Loucy (cell line): ENCODE data around the gene SPATA32.
A peak's percentile ranks its signal among the peaks of the same experiment; 100 is the strongest.

Experiments
- H2AFZ ChIP-seq: fragments of 200-600 bp; sonication (generic); 2 replicates; pipeline ENCODE4 v1.6.0; 2016; ENCODE audit warnings: antibody characterized with exemption, mild to moderate bottlenecking, low read length, moderate library complexity
- H3F3A ChIP-seq: fragments of 200-600 bp; 2 replicates; pipeline ENCODE4 v1.6.0; 2016; ENCODE audit warnings: antibody characterized with exemption, low read depth, mild to moderate bottlenecking
- H3K27me3 ChIP-seq: fragments of 200-600 bp; sonication (generic); 2 replicates; pipeline ENCODE4 v1.6.1; 2014; ENCODE audit warnings: low read length, mild to moderate bottlenecking; ENCODE audit not compliant: insufficient read depth, poor library complexity, severe bottlenecking
- H3K36me3 ChIP-seq: fragments of 200-600 bp; sonication (generic); 2 replicates; pipeline ENCODE4 v1.6.1; 2016; ENCODE audit warnings: low read length; ENCODE audit not compliant: insufficient read depth
- H3K4me1 ChIP-seq: fragments of 200-600 bp; sonication (generic); 2 replicates; pipeline ENCODE4 v1.5.1; 2014; ENCODE audit warnings: low read length, mild to moderate bottlenecking; ENCODE audit not compliant: insufficient read depth, poor library complexity, severe bottlenecking
- H3K4me2 ChIP-seq: fragments of 200-600 bp; sonication (generic); 2 replicates; pipeline ENCODE4 v1.6.0; 2014; ENCODE audit warnings: antibody characterized with exemption, low read length, low read depth, mild to moderate bottlenecking; ENCODE audit not compliant: poor library complexity, severe bottlenecking
- H3K4me3 ChIP-seq: fragments of 200-600 bp; sonication (generic); 2 replicates; pipeline ENCODE4 v1.5.1; 2014; ENCODE audit warnings: low read length, mild to moderate bottlenecking, mixed read lengths; ENCODE audit not compliant: poor library complexity, severe bottlenecking
- H3K79me2 ChIP-seq: fragments of 200-600 bp; sonication (generic); 2 replicates; pipeline ENCODE4 v1.6.1; 2014; ENCODE audit warnings: low read length; ENCODE audit not compliant: insufficient read depth
- H3K9ac ChIP-seq: fragments of 200-600 bp; sonication (generic); 2 replicates; pipeline ENCODE4 v1.6.0; 2014; ENCODE audit warnings: mild to moderate bottlenecking, low read depth, low read length, moderate library complexity; ENCODE audit not compliant: poor library complexity, severe bottlenecking
- H3K9me2 ChIP-seq: fragments of 200-600 bp; sonication (generic); replicated peaks from 2 replicates; pipeline ENCODE4 v1.6.1; 2016; ENCODE audit warnings: low read depth, low read length, mixed read lengths
- H3K9me3 ChIP-seq: fragments of 200-600 bp; sonication (generic); 2 replicates; pipeline ENCODE4 v1.6.1; 2014; ENCODE audit warnings: mild to moderate bottlenecking, antibody characterized with exemption, low read length, low read depth; ENCODE audit not compliant: insufficient read depth
- H4K20me1 ChIP-seq: fragments of 200-600 bp; sonication (generic); 2 replicates; pipeline ENCODE4 v1.6.0; 2014; ENCODE audit warnings: antibody characterized with exemption, low read length, mild to moderate bottlenecking; ENCODE audit not compliant: insufficient read depth, poor library complexity, severe bottlenecking
- CTCF ChIP-seq: fragments of 200-600 bp; sonication (generic); conservative IDR thresholded peaks from 2 replicates; pipeline ENCODE4 v1.5.1; 2014; ENCODE audit warnings: mild to moderate bottlenecking, antibody characterized with exemption, low read length
- EZH2phosphoT487 ChIP-seq: fragments of 200-600 bp; IDR thresholded peaks from 2 replicates; pipeline ENCODE4 v1.6.1; 2018; ENCODE audit warnings: antibody characterized with exemption, mild to moderate bottlenecking, moderate library complexity, borderline replicate concordance

SPATA32 gene

GRCh38 chr17:45226576-45226975, 35.3 kb downstream of the SPATA32 start:
- peak overlapping the region; percentile 87 for H3K4me2 ChIP-seq
- peaks cover 4% of the 10 kb centered on the region for H3F3A ChIP-seq
- peaks cover 35% of the 10 kb centered on the region for H4K20me1 ChIP-seq
- peaks cover 96% of the 10 kb centered on the region for H3K79me2 ChIP-seq
- no peaks in the 10 kb centered on the region for H3K9me2 ChIP-seq
- peak overlapping the region; percentile 99 for H3K9ac ChIP-seq
- H3K4me1 ChIP-seq, result peaks cover 76% of the 10 kb centered on the region
- no peaks in the 10 kb centered on the region for H3K36me3 ChIP-seq
- H2AFZ ChIP-seq, result no peak overlapping the region
- no peaks in the 10 kb centered on the region for H3K27me3 ChIP-seq
- no peaks in the 10 kb centered on the region for H3K9me3 ChIP-seq
- TF ChIP-seq CTCF (no peak), EZH2phosphoT487 (no peak)
- peak overlapping the region; percentile 87 for H3K4me3 ChIP-seq

- H4K20me1 ChIP-seq, result peaks cover 31% of the 10 kb centered on the region
- H3K9me2 ChIP-seq, result no peaks in the 10 kb centered on the region
- peaks cover 96% of the 10 kb centered on the region for H3K79me2 ChIP-seq
- no peaks in the 10 kb centered on the region for H3K27me3 ChIP-seq
- peaks cover 4% of the 10 kb centered on the region for H3F3A ChIP-seq
- no peaks in the 10 kb centered on the region for H3K9me3 ChIP-seq
- H3K4me2 ChIP-seq, result peak overlapping the region; percentile 87
- peak overlapping the region; percentile 87 for H3K4me3 ChIP-seq
- peaks cover 73% of the 10 kb centered on the region for H3K4me1 ChIP-seq
- TF ChIP-seq CTCF (no peak), EZH2phosphoT487 (no peak)
- H2AFZ ChIP-seq, result no peak overlapping the region
- H3K36me3 ChIP-seq, result no peaks in the 10 kb centered on the region
- H3K9ac ChIP-seq, result peak overlapping the region; percentile 99
Observed at GRCh38 chr17:45225964-45226530, 35.8 kb downstream of the SPATA32 start.

GRCh38 chr17:45225051-45225700, 36.7 kb downstream of the SPATA32 start:
- Histone ChIP-seq H3K4me1 (peaks cover 73% of the 10 kb centered on the region), H3K27me3 (no peaks in the 10 kb centered on the region), H3K9me3 (no peaks in the 10 kb centered on the region), H3K4me3 (peak overlapping the region; percentile 87), H2AFZ (no peak overlapping the region), H3K36me3 (no peaks in the 10 kb centered on the region), H3K4me2 (peak overlapping the region; percentile 87), H3K79me2 (peaks cover 96% of the 10 kb centered on the region), H3K9me2 (no peaks in the 10 kb centered on the region), H3F3A (peaks cover 4% of the 10 kb centered on the region), H3K9ac (peak overlapping the region; percentile 99), H4K20me1 (peaks cover 26% of the 10 kb centered on the region)
- no peak for TF ChIP-seq CTCF
- TF ChIP-seq EZH2phosphoT487, result no peak
